GM23338 (cell line): ENCODE measurements around the gene RNF220.

Experiments used
- CTCF ChIP-seq, 2 experiments: fragments of 200-600 bp in 1 of 2; sonication (generic) in 1 of 2; conservative IDR thresholded peaks; 2 replicates each; pipeline versions ENCODE4 v1.5.1 to v1.6.1; 2016 to 2017; ENCODE audit warnings: antibody characterized with exemption in 2 of 2, low read depth in 2 of 2, mild to moderate bottlenecking in 2 of 2, moderate library complexity in 1 of 2
- EZH2 ChIP-seq: fragments of 200-600 bp; sonication (generic); IDR thresholded peaks from one replicate; pipeline ENCODE4 v1.8.0; 2017; ENCODE audit warnings: antibody characterized with exemption, mild to moderate bottlenecking, low read depth; ENCODE audit not compliant: unreplicated experiment
- EZH2phosphoT487 ChIP-seq: fragments of 200-600 bp; sonication (generic); IDR thresholded peaks from one replicate; pipeline ENCODE4 v1.8.1; 2018; ENCODE audit warnings: antibody characterized with exemption; ENCODE audit not compliant: unreplicated experiment
- POLR2AphosphoS5 ChIP-seq: IDR thresholded peaks from 2 replicates; pipeline ENCODE4 v1.6.1; 2016; ENCODE audit warnings: antibody characterized with exemption, low read depth

- TF ChIP-seq CTCF (conservative IDR thresholded peaks at IDR 0.05; ENCODE audit: low read depth in 2 of 2), result no peak
- no peak for TF ChIP-seq POLR2AphosphoS5
- TF ChIP-seq EZH2phosphoT487, result no peak
- no peak for TF ChIP-seq EZH2
Observed at GRCh38 chr1:44532567-44532944, 127.5 kb downstream of the RNF220 start.
